NOMO-1 (cell line): Measurements from ENCODE around the gene RPRD1A.
A peak's percentile ranks its signal among the peaks of the same experiment; 100 is the strongest.
"Not testable (repeated sequence)": the region's sequence is repeated elsewhere in the genome, so short reads cannot be mapped to it uniquely, and the experiment has no call there.

Experiments used
- DNase-seq, 2 experiments: peaks; one replicate each; lab custom pipeline; 2025; ENCODE audit not compliant: unreplicated experiment in 2 of 2; lab: John Stamatoyannopoulos, UW

RPRD1A gene

GRCh38 chr18:35972197-35973000 lies 95.0 kb downstream of the RPRD1A start, which contains the start of gene RMP24:
RMP24 (plus strand) TSS chr18:35972679.
- DNase-seq, result peak; percentile 91

- DNase-seq, result peak; percentile 31 to 55
Measured at GRCh38 chr18:35971661-35972196, 95.6 kb downstream of the RPRD1A start.

GRCh38 chr18:35969676-35970075 lies 97.7 kb downstream of the RPRD1A start:
- peak in 1 of 2 experiments; percentile 12 for DNase-seq

GRCh38 chr18:35968278-35968880 lies 99.0 kb downstream of the RPRD1A start:
- DNase-seq, result peak; percentile 11 to 18

GRCh38 chr18:35967866-35968265 lies 99.5 kb downstream of the RPRD1A start:
- DNase-seq, result not testable (repeated sequence)

- no peak for DNase-seq
Measured at GRCh38 chr18:35964319-35964718, 103.0 kb downstream of the RPRD1A start.

GRCh38 chr18:35962320-35962719 lies 105.0 kb downstream of the RPRD1A start:
- DNase-seq, result no peak

GRCh38 chr18:35956226-35956625 lies 111.1 kb downstream of the RPRD1A start:
- DNase-seq, result no peak

GRCh38 chr18:35953688-35954087 lies 113.7 kb downstream of the RPRD1A start:
- DNase-seq, result no peak

- DNase-seq, result no peak
Measured at GRCh38 chr18:35950628-35950982, 116.8 kb downstream of the RPRD1A start.

GRCh38 chr18:35949903-35950627 lies 117.3 kb downstream of the RPRD1A start:
- DNase-seq, result peak; percentile 55 to 61

GRCh38 chr18:35949090-35949489 lies 118.3 kb downstream of the RPRD1A start:
- DNase-seq, result no peak

GRCh38 chr18:35948080-35948479 lies 119.3 kb downstream of the RPRD1A start:
- no peak for DNase-seq

GRCh38 chr18:35942661-35943060 lies 124.7 kb downstream of the RPRD1A start:
- DNase-seq, result no peak

GRCh38 chr18:35942133-35942532 lies 125.2 kb downstream of the RPRD1A start:
- DNase-seq, result no peak

GRCh38 chr18:35941299-35941698 lies 126.1 kb downstream of the RPRD1A start:
- no peak for DNase-seq
